Activated CD4-positive, alpha-beta T cell treated with anti-CD3 and anti-CD28 coated beads, Interleukin-2, amount 10 ng/mL, durations not matched to agents 24 days and 14 days (primary cell): Measurements from ENCODE around the gene SEC14L6. TPM values are rescaled to one million over a fixed set of nuclear protein-coding genes. Genes with fewer than 3 reads are reported as not detected.
"Not testable (repeated sequence)": the region's sequence is repeated elsewhere in the genome, so short reads cannot be mapped to it uniquely, and the experiment has no call there.

Experiments used
- DNase-seq: peaks from one replicate; pipeline ENCODE4 v3.0.0; 2022
- H3K27ac Mint-ChIP-seq: one replicate; pipeline ENCODE4 v1.8.0; 2022; ENCODE audit warnings: mild to moderate bottlenecking, mixed read lengths
- H3K27me3 Mint-ChIP-seq: one replicate; pipeline ENCODE4 v1.8.0; 2022; ENCODE audit warnings: mixed read lengths
- H3K36me3 Mint-ChIP-seq: one replicate; pipeline ENCODE4 v1.8.0; 2022; ENCODE audit warnings: low read depth, mild to moderate bottlenecking, mixed read lengths
- H3K4me1 Mint-ChIP-seq: one replicate; pipeline ENCODE4 v1.8.0; 2021; ENCODE audit warnings: mixed read lengths
- H3K4me3 Mint-ChIP-seq: one replicate; pipeline ENCODE4 v1.8.0; 2022; ENCODE audit warnings: mild to moderate bottlenecking, moderate library complexity, mixed read lengths
- H3K9me3 Mint-ChIP-seq: one replicate; pipeline ENCODE4 v1.8.0; 2021; ENCODE audit warnings: mixed read lengths
- intact Hi-C: fragments of 100-400 bp; cut with micrococcal nuclease; formaldehyde crosslinking; loops from one replicate; pipeline ENCODE4 v1.15.1; 2023
- total RNA-seq: library from RNA; stranded (reverse); gene quantifications from 2 replicates; pipeline ENCODE4 v1.2.3, GENCODE V29; 2022

Gene SEC14L6
- not detected in 2 replicates for total RNA-seq

GRCh38 chr22:30546616-30547015 lies at the start of gene SEC14L6:
TSS of gene SEC14L6 (minus strand) at chr22:30546741. CDS start at chr22:30546682, 59 bp downstream.
- Mint-ChIP-seq H3K9me3 (no peaks in the 10 kb centered on the region), H3K36me3 (no peaks in the 10 kb centered on the region), H3K27me3 (peaks cover 19% of the 10 kb centered on the region), H3K4me1 (no peaks in the 10 kb centered on the region), H3K4me3 (no peak within 1 kb of the TSS), H3K27ac (no peak within 1 kb of the TSS)
- no peak for DNase-seq
- intact Hi-C loops = no loop called here

- no peaks in the 10 kb centered on the region for H3K9me3 Mint-ChIP-seq
- no peak overlapping the region for H3K27ac Mint-ChIP-seq
- no peaks in the 10 kb centered on the region for H3K36me3 Mint-ChIP-seq
- no peak for DNase-seq
- H3K27me3 Mint-ChIP-seq = peaks cover 17% of the 10 kb centered on the region
- H3K4me3 Mint-ChIP-seq = no peak overlapping the region
- intact Hi-C loops = no loop called here
- H3K4me1 Mint-ChIP-seq = no peaks in the 10 kb centered on the region
Measured at GRCh38 chr22:30596199-30596598, 49.7 kb upstream of the SEC14L6 start.

- H3K4me1 Mint-ChIP-seq, DNase-seq, H3K9me3 Mint-ChIP-seq, H3K27ac Mint-ChIP-seq, H3K4me3 Mint-ChIP-seq: not testable (repeated sequence)
- intact Hi-C loops = loop anchor here (1.0 to 5.0 kb wide), 5 partner anchors 14 to 826 kb away; partner anchors contain the start of genes SLC35E4, TCN2, UQCR10 and ZMAT5
- Mint-ChIP-seq H3K27me3 (peaks cover 14% of the 10 kb centered on the region), H3K36me3 (peaks cover 17% of the 10 kb centered on the region)
Measured at GRCh38 chr22:30592360-30592713, 45.8 kb upstream of the SEC14L6 start.

- Mint-ChIP-seq H3K4me1 (no peaks in the 10 kb centered on the region), H3K36me3 (peaks cover 21% of the 10 kb centered on the region), H3K4me3 (no peak within 1 kb of the TSS), H3K27ac (no peak within 1 kb of the TSS), H3K27me3 (peaks cover 14% of the 10 kb centered on the region), H3K9me3 (no peaks in the 10 kb centered on the region)
- intact Hi-C loops = loop anchor here (1.0 to 5.0 kb wide), 5 partner anchors 15 to 825 kb away; partner anchors contain the start of genes SLC35E4, TCN2, UQCR10 and ZMAT5
- peak; percentile 98 for DNase-seq
Measured at GRCh38 chr22:30591588-30592359, 45.2 kb upstream of the SEC14L6 start, which contains the start of gene PES1. TSS of gene PES1 (minus strand) at chr22:30591910. CDS start at chr22:30591833, 77 bp downstream.

GRCh38 chr22:30591191-30591587 lies 44.6 kb upstream of the SEC14L6 start:
- H3K27ac Mint-ChIP-seq = no peak overlapping the region
- no peak for DNase-seq
- H3K36me3 Mint-ChIP-seq = peaks cover 26% of the 10 kb centered on the region
- intact Hi-C loops = loop anchor here (5.0 kb wide), 1 partner anchor 151 kb away; no protein-coding TSS in a partner anchor
- H3K27me3 Mint-ChIP-seq = peaks cover 14% of the 10 kb centered on the region
- H3K9me3 Mint-ChIP-seq = no peaks in the 10 kb centered on the region
- H3K4me1 Mint-ChIP-seq = no peaks in the 10 kb centered on the region
- H3K4me3 Mint-ChIP-seq = no peak overlapping the region

- H3K36me3 Mint-ChIP-seq = peaks cover 61% of the 10 kb centered on the region
- DNase-seq = no peak
- no peaks in the 10 kb centered on the region for H3K27me3 Mint-ChIP-seq
- intact Hi-C loops = no loop called here
- H3K9me3 Mint-ChIP-seq = no peaks in the 10 kb centered on the region
- H3K4me3 Mint-ChIP-seq = no peak overlapping the region
- no peak overlapping the region for H3K27ac Mint-ChIP-seq
- H3K4me1 Mint-ChIP-seq = no peaks in the 10 kb centered on the region
Measured at GRCh38 chr22:30586414-30586813, 39.9 kb upstream of the SEC14L6 start.

GRCh38 chr22:30584441-30584840 lies 37.9 kb upstream of the SEC14L6 start:
- H3K4me1 Mint-ChIP-seq = no peaks in the 10 kb centered on the region
- intact Hi-C loops = no loop called here
- DNase-seq = no peak
- H3K9me3 Mint-ChIP-seq = no peaks in the 10 kb centered on the region
- H3K27ac Mint-ChIP-seq = no peak overlapping the region
- H3K4me3 Mint-ChIP-seq = no peak overlapping the region
- H3K36me3 Mint-ChIP-seq = peaks cover 72% of the 10 kb centered on the region
- H3K27me3 Mint-ChIP-seq = no peaks in the 10 kb centered on the region

- Mint-ChIP-seq H3K4me3 (no peak overlapping the region), H3K36me3 (peaks cover 75% of the 10 kb centered on the region), H3K27me3 (no peaks in the 10 kb centered on the region), H3K9me3 (no peaks in the 10 kb centered on the region), H3K4me1 (no peaks in the 10 kb centered on the region), H3K27ac (no peak overlapping the region)
- DNase-seq = no peak
- intact Hi-C loops = no loop called here
Measured at GRCh38 chr22:30582788-30583545, 36.4 kb upstream of the SEC14L6 start.

- H3K27ac Mint-ChIP-seq = no peak overlapping the region
- peaks cover 76% of the 10 kb centered on the region for H3K36me3 Mint-ChIP-seq
- H3K9me3 Mint-ChIP-seq = no peaks in the 10 kb centered on the region
- DNase-seq = no peak
- H3K27me3 Mint-ChIP-seq = no peaks in the 10 kb centered on the region
- no peaks in the 10 kb centered on the region for H3K4me1 Mint-ChIP-seq
- no peak overlapping the region for H3K4me3 Mint-ChIP-seq
- intact Hi-C loops = no loop called here
Measured at GRCh38 chr22:30582051-30582450, 35.5 kb upstream of the SEC14L6 start.

- peaks cover 78% of the 10 kb centered on the region for H3K36me3 Mint-ChIP-seq
- no peaks in the 10 kb centered on the region for H3K9me3 Mint-ChIP-seq
- H3K27me3 Mint-ChIP-seq = no peaks in the 10 kb centered on the region
- H3K4me3 Mint-ChIP-seq = no peak overlapping the region
- H3K27ac Mint-ChIP-seq = no peak overlapping the region
- DNase-seq = no peak
- no peaks in the 10 kb centered on the region for H3K4me1 Mint-ChIP-seq
- intact Hi-C loops = no loop called here
Measured at GRCh38 chr22:30580896-30581295, 34.4 kb upstream of the SEC14L6 start.

- Mint-ChIP-seq H3K9me3 (no peaks in the 10 kb centered on the region), H3K4me1 (no peaks in the 10 kb centered on the region), H3K36me3 (peaks cover 68% of the 10 kb centered on the region), H3K27ac (no peak overlapping the region), H3K4me3 (no peak overlapping the region), H3K27me3 (peaks cover 3% of the 10 kb centered on the region)
- intact Hi-C loops = no loop called here
- no peak for DNase-seq
Measured at GRCh38 chr22:30578481-30578880, 31.9 kb upstream of the SEC14L6 start.

- Mint-ChIP-seq H3K4me3 (no peak overlapping the region), H3K27me3 (peaks cover 3% of the 10 kb centered on the region), H3K27ac (no peak overlapping the region), H3K4me1 (no peaks in the 10 kb centered on the region), H3K36me3 (peaks cover 51% of the 10 kb centered on the region), H3K9me3 (no peaks in the 10 kb centered on the region)
- DNase-seq = no peak
- intact Hi-C loops = no loop called here
Measured at GRCh38 chr22:30575859-30576258, 29.3 kb upstream of the SEC14L6 start.

- H3K27ac Mint-ChIP-seq = no peak overlapping the region
- peaks cover 3% of the 10 kb centered on the region for H3K27me3 Mint-ChIP-seq
- no peaks in the 10 kb centered on the region for H3K9me3 Mint-ChIP-seq
- intact Hi-C loops = no loop called here
- H3K36me3 Mint-ChIP-seq = peaks cover 43% of the 10 kb centered on the region
- H3K4me3 Mint-ChIP-seq = no peak overlapping the region
- H3K4me1 Mint-ChIP-seq = no peaks in the 10 kb centered on the region
- no peak for DNase-seq
Measured at GRCh38 chr22:30574997-30575671, 28.6 kb upstream of the SEC14L6 start.
